Liver (tissue), 9 donors: Measurements from ENCODE around the gene FANCG. TPM values are rescaled to one million over a fixed set of nuclear protein-coding genes. Genes with fewer than 3 reads are reported as not detected.

Experiments used
- DNase-seq: peaks from one replicate; pipeline ENCODE4 v3.0.0-alpha.2; 2017; ENCODE audit warnings: low spot score
- H3K27ac ChIP-seq, 2 donors: one replicate each; pipeline ENCODE4 v1.7.0; 2013; ENCODE audit warnings: inconsistent platforms in 2 of 2, low read length in 2 of 2, control low read depth in 1 of 2, low read depth in 1 of 2, mild to moderate bottlenecking in 1 of 2
- H3K27me3 ChIP-seq, 4 donors: one replicate each; pipeline versions ENCODE4 v1.6.1 to v1.7.0; 2013; ENCODE audit warnings: low read length in 3 of 4, inconsistent platforms in 1 of 4, mild to moderate bottlenecking in 1 of 4, moderate library complexity in 1 of 4; ENCODE audit not compliant: control insufficient read depth in 4 of 4, insufficient read depth in 4 of 4
- H3K36me3 ChIP-seq, 4 donors: one replicate each; pipeline versions ENCODE4 v1.6.1 to v1.7.0; 2013; ENCODE audit warnings: low read length in 3 of 4, mild to moderate bottlenecking in 3 of 4, low read depth in 1 of 4, moderate library complexity in 1 of 4; ENCODE audit not compliant: control insufficient read depth in 4 of 4, insufficient read depth in 3 of 4
- H3K4me1 ChIP-seq, 4 donors: one replicate each; pipeline versions ENCODE4 v1.6.1 to v1.7.0; 2013; ENCODE audit warnings: low read length in 3 of 4, mild to moderate bottlenecking in 3 of 4, moderate library complexity in 1 of 4; ENCODE audit not compliant: control insufficient read depth in 4 of 4, insufficient read depth in 4 of 4
- H3K4me3 ChIP-seq, 3 donors: one replicate each; pipeline versions ENCODE4 v1.6.1 to v1.7.0; 2013; ENCODE audit warnings: low read length in 3 of 3, control low read depth in 1 of 3, low read depth in 1 of 3, mild to moderate bottlenecking in 1 of 3
- H3K9ac ChIP-seq, 2 donors: one replicate each; pipeline ENCODE4 v1.7.0; 2013; ENCODE audit warnings: low read length in 2 of 2, mild to moderate bottlenecking in 2 of 2, moderate library complexity in 2 of 2, control low read depth in 1 of 2, low read depth in 1 of 2
- H3K9me3 ChIP-seq, 4 donors: one replicate each; pipeline versions ENCODE4 v1.6.1 to v1.7.0; 2013; ENCODE audit warnings: low read length in 3 of 4; ENCODE audit not compliant: control insufficient read depth in 4 of 4
- CTCF ChIP-seq: fragments of 150-350 bp; IDR thresholded peaks from 2 replicates; pipeline ENCODE4 v1.5.1; 2017; ENCODE audit warnings: improper control_type of control experiment, low read depth, low read length; ENCODE audit not compliant: missing input control
- EGR1 ChIP-seq, 2 donors: IDR thresholded peaks; 2 replicates each; pipeline ENCODE4 v1.6.1; 2016 to 2018; ENCODE audit warnings: antibody characterized with exemption in 2 of 2, low read depth in 2 of 2
- FOXA1 ChIP-seq: IDR thresholded peaks from 2 replicates; pipeline ENCODE4 v1.6.1; 2016; ENCODE audit warnings: antibody characterized with exemption
- FOXA2 ChIP-seq: IDR thresholded peaks from 2 replicates; pipeline ENCODE4 v1.6.1; 2016; ENCODE audit warnings: antibody characterized with exemption
- GABPA ChIP-seq, 2 donors: IDR thresholded peaks in 1 of 2; conservative IDR thresholded peaks in 1 of 2; 2 replicates each; pipeline ENCODE4 v1.6.1; 2016; ENCODE audit warnings: antibody characterized with exemption in 2 of 2, mild to moderate bottlenecking in 1 of 2, moderate library complexity in 1 of 2
- HNF4A ChIP-seq, 2 donors: conservative IDR thresholded peaks; 2 replicates each; pipeline ENCODE4 v1.6.1; 2016; ENCODE audit warnings: antibody characterized with exemption in 2 of 2, mild to moderate bottlenecking in 2 of 2
- HNF4G ChIP-seq: IDR thresholded peaks from 2 replicates; pipeline ENCODE4 v1.6.1; 2016; ENCODE audit warnings: antibody characterized with exemption
- MAX ChIP-seq: IDR thresholded peaks from 2 replicates; pipeline ENCODE4 v1.6.1; 2016; ENCODE audit warnings: antibody characterized with exemption
- NR2F2 ChIP-seq: IDR thresholded peaks from 2 replicates; pipeline ENCODE4 v1.6.1; 2016; ENCODE audit warnings: antibody characterized with exemption
- REST ChIP-seq: IDR thresholded peaks from 2 replicates; pipeline ENCODE4 v1.6.1; 2016; ENCODE audit warnings: antibody characterized with exemption, mild to moderate bottlenecking
- SP1 ChIP-seq: IDR thresholded peaks from 2 replicates; pipeline ENCODE4 v1.6.1; 2018; ENCODE audit warnings: antibody characterized with exemption, mild to moderate bottlenecking
- TAF1 ChIP-seq: conservative IDR thresholded peaks from 2 replicates; pipeline ENCODE4 v1.6.1; 2016; ENCODE audit warnings: antibody characterized with exemption, mild to moderate bottlenecking
- YY1 ChIP-seq: IDR thresholded peaks from 2 replicates; pipeline ENCODE4 v1.6.1; 2016; ENCODE audit warnings: antibody characterized with exemption, mild to moderate bottlenecking
- whole genome bisulfite sequencing: extraction: QIAGEN DNeasy Blood & Tissue Kit; methylation state at CpG from one replicate; pipeline ENCODE4 v1.1.7; 2013; 5-methylcytosine and 5-hydroxymethylcytosine counted together
- polyA plus RNA-seq, 2 donors: library from polyadenylated mRNA; stranded (reverse) in 1 of 2; unstranded in 1 of 2; fragments of 200-250 nt in 1 of 2; fragments of >200 nt in 1 of 2; fragmentation: Nextera tagmentation in 1 of 2; extraction: Ambion mirVana in 1 of 2; gene quantifications; one replicate each; pipeline versions ENCODE4 v1.2.1 to v1.2.3, GENCODE V29; 2013 to 2015
- total RNA-seq, 2 donors: library from RNA; depleted of rRNA; stranded (reverse); fragments of >200 nt; gene quantifications; one replicate each; pipeline ENCODE4 v1.2.3, GENCODE V29; 2014
- TF ChIP-seq, protein P1 (sequence below): IDR thresholded peaks from 2 replicates; pipeline ENCODE4 v1.6.1; 2016; ENCODE audit warnings: antibody characterized with exemption
- donor health status: healthy.
- donor health status: healthy.
- donor health status: healthy.
- donor health status: healthy.
- donor health status: healthy.

The FANCG gene
- total and polyA plus RNA-seq, 4 donors = 1.7 to 16.0 (median 4.0) TPM

DNA sequence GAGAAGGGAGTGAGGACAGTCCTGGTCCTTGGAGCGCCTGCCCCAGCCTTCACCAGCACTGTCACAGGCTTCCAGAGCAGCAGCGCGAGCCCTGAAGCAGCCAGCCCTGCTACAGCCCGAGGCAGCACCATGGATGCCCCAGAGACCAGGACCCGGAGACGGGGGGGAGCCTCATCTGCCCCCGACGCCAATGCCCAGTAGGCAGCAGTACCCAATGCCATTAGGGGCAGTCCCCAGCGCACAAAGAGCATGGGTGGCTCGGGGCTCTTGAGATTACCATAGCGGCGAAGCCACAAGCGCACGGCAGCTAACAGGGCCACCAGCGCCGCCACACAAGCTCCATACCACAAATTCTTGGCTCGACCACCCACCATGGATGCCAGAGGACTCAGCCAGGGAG, 11.8 kb upstream of the FANCG start:
- Histone ChIP-seq H3K27me3 (no peaks in the 10 kb centered on the region), H3K4me3 (no peak overlapping the region), H3K36me3 (peaks cover 11 to 69% (median 35%) of the 10 kb centered on the region in 4 donors), H3K27ac (no peak overlapping the region), H3K9ac (no peak overlapping the region), H3K9me3 (no peaks in the 10 kb centered on the region), H3K4me1 (peaks cover under 1 to 10% (median 6%) of the 10 kb centered on the region in 4 donors)
- WGBS = 97% methylated on average over 17 of the region's 17 CpGs
- no peak for DNase-seq
- TF ChIP-seq NR2F2 (no peak), EGR1 (IDR thresholded peaks at IDR 0.05; ENCODE audit: low read depth in 2 of 2) (no peak), MAX (no peak), CTCF (no peak), FOXA2 (no peak), TAF1 (no peak), GABPA (IDR thresholded peaks at IDR 0.05 in 1 of 2, conservative IDR thresholded peaks at IDR 0.05 in 1 of 2) (no peak), HNF4G (no peak), YY1 (no peak), FOXA1 (no peak), SP1 (no peak)
- TF ChIP-seq, protein P1, sequence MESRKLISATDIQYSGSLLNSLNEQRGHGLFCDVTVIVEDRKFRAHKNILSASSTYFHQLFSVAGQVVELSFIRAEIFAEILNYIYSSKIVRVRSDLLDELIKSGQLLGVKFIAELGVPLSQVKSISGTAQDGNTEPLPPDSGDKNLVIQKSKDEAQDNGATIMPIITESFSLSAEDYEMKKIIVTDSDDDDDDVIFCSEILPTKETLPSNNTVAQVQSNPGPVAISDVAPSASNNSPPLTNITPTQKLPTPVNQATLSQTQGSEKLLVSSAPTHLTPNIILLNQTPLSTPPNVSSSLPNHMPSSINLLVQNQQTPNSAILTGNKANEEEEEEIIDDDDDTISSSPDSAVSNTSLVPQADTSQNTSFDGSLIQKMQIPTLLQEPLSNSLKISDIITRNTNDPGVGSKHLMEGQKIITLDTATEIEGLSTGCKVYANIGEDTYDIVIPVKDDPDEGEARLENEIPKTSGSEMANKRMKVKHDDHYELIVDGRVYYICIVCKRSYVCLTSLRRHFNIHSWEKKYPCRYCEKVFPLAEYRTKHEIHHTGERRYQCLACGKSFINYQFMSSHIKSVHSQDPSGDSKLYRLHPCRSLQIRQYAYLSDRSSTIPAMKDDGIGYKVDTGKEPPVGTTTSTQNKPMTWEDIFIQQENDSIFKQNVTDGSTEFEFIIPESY = no peak

GRCh38 chr9:35089434-35089833, 9.7 kb upstream of the FANCG start:
- H3K36me3 ChIP-seq = peaks cover 11 to 69% (median 35%) of the 10 kb centered on the region in 4 donors
- H3K4me3 ChIP-seq = no peak overlapping the region
- H3K4me1 ChIP-seq = no peaks in the 10 kb centered on the region
- no peak overlapping the region for H3K9ac ChIP-seq
- no peak for DNase-seq
- TF ChIP-seq HNF4A (conservative IDR thresholded peaks at IDR 0.05) = no peak
- no peak for TF ChIP-seq NR2F2
- TF ChIP-seq SP1 = no peak
- TF ChIP-seq MAX = no peak
- TF ChIP-seq GABPA (IDR thresholded peaks at IDR 0.05 in 1 of 2, conservative IDR thresholded peaks at IDR 0.05 in 1 of 2) = no peak
- no peak for TF ChIP-seq CTCF
- TF ChIP-seq REST = no peak
- TF ChIP-seq, protein P1 = no peak
- H3K9me3 ChIP-seq = no peaks in the 10 kb centered on the region
- 94% methylated on average over 2 of the region's 2 CpGs for WGBS
- no peak overlapping the region for H3K27ac ChIP-seq
- no peaks in the 10 kb centered on the region for H3K27me3 ChIP-seq
